Pulmonary artery endothelial cell (primary cell): ENCODE measurements around the gene LMX1B. TPM values are rescaled to one million over a fixed set of nuclear protein-coding genes. Genes with fewer than 3 reads are reported as not detected.

Source experiments
- DNase-seq: peaks from one replicate; pipeline ENCODE4 v3.0.0-alpha.2; 2011; ENCODE audit warnings: low read depth, low spot score
- total RNA-seq: library from RNA; depleted of rRNA; stranded (reverse); fragments of >200 nt; gene quantifications from 2 replicates; pipeline ENCODE4 v1.2.3, GENCODE V29; 2014

Gene LMX1B
- total RNA-seq, 1 donor from 2014 or later = not detected

GRCh38 chr9:126676102-126676684 lies 62.5 kb downstream of the LMX1B start:
- DNase-seq = no peak

GRCh38 chr9:126676685-126677143 lies 63.0 kb downstream of the LMX1B start:
- DNase-seq = no peak

- DNase-seq = no peak
Observed at GRCh38 chr9:126677188-126678084, 63.7 kb downstream of the LMX1B start.

- no peak for DNase-seq
Observed at GRCh38 chr9:126678989-126679388, 65.3 kb downstream of the LMX1B start.

GRCh38 chr9:126681336-126681735 lies 67.6 kb downstream of the LMX1B start:
- no peak for DNase-seq

- no peak for DNase-seq
Observed at GRCh38 chr9:126682113-126682810, 68.5 kb downstream of the LMX1B start.

GRCh38 chr9:126682928-126683697 lies 69.4 kb downstream of the LMX1B start:
- DNase-seq = no peak

- no peak for DNase-seq
Observed at GRCh38 chr9:126683698-126684044, 69.9 kb downstream of the LMX1B start.

GRCh38 chr9:126684345-126684744 lies 70.6 kb downstream of the LMX1B start:
- no peak for DNase-seq

GRCh38 chr9:126684965-126685465 lies 71.3 kb downstream of the LMX1B start:
- DNase-seq = no peak

GRCh38 chr9:126687930-126688461 lies 74.3 kb downstream of the LMX1B start:
- DNase-seq = no peak

GRCh38 chr9:126688617-126689016 lies 74.9 kb downstream of the LMX1B start:
- no peak for DNase-seq

GRCh38 chr9:126689027-126689825 lies 75.5 kb downstream of the LMX1B start:
- no peak for DNase-seq

- no peak for DNase-seq
Observed at GRCh38 chr9:126690431-126691051, 76.8 kb downstream of the LMX1B start.

GRCh38 chr9:126692041-126692758 lies 78.5 kb downstream of the LMX1B start:
- DNase-seq = no peak

- DNase-seq = no peak
Observed at GRCh38 chr9:126692759-126693427, 79.2 kb downstream of the LMX1B start.

- DNase-seq = no peak
Observed at GRCh38 chr9:126693428-126693944, 79.8 kb downstream of the LMX1B start.
